GM12864 (cell line): ENCODE data around the gene COL18A1.

ENCODE experiments used
- DNase-seq: peaks from one replicate; pipeline ENCODE4 v3.0.0-alpha.2; 2011; ENCODE audit warnings: low read depth
- H3K4me3 ChIP-seq: 2 replicates; pipeline ENCODE4 v1.5.1; 2011; ENCODE audit warnings: mild to moderate bottlenecking, low read depth, low read length, control low read depth
- CTCF ChIP-seq: IDR thresholded peaks from 2 replicates; pipeline ENCODE4 v1.5.1; 2011; ENCODE audit warnings: low read depth, mild to moderate bottlenecking, moderate library complexity, low read length, control low read depth, inconsistent platforms; ENCODE audit errors: missing control alignments

The COL18A1 gene

GRCh38 chr21:45458281-45459170 is 53.6 kb downstream of the COL18A1 start:
- H3K4me3 ChIP-seq = no peak overlapping the region
- no peak for TF ChIP-seq CTCF
- no peak for DNase-seq

GRCh38 chr21:45459171-45460010 is 54.4 kb downstream of the COL18A1 start:
- H3K4me3 ChIP-seq = no peak overlapping the region
- TF ChIP-seq CTCF = no peak
- DNase-seq = no peak

- TF ChIP-seq CTCF = no peak
- no peak overlapping the region for H3K4me3 ChIP-seq
- DNase-seq = no peak
These were observed 55.1 kb downstream of the COL18A1 start for GRCh38 chr21:45460011-45460565.

GRCh38 chr21:45460611-45461368 is 55.8 kb downstream of the COL18A1 start:
- no peak for TF ChIP-seq CTCF
- H3K4me3 ChIP-seq = no peak overlapping the region
- no peak for DNase-seq

- DNase-seq = no peak
- no peak for TF ChIP-seq CTCF
- no peak overlapping the region for H3K4me3 ChIP-seq
These were observed 56.4 kb downstream of the COL18A1 start for GRCh38 chr21:45461369-45461750.

- no peak for DNase-seq
- no peak overlapping the region for H3K4me3 ChIP-seq
- TF ChIP-seq CTCF = no peak
These were observed 56.9 kb downstream of the COL18A1 start for GRCh38 chr21:45461806-45462341.
